Astrocyte (in vitro differentiated cells and primary cell): ENCODE results near the gene LRP1B.

Experiments used
- EZH2 ChIP-seq: IDR thresholded peaks from 2 replicates; pipeline ENCODE4 v1.6.1; 2012; ENCODE audit warnings: mild to moderate bottlenecking, low read length, inconsistent platforms; ENCODE audit not compliant: insufficient read depth
- TF ChIP-seq, protein P1 (sequence below): IDR thresholded peaks from 2 replicates; pipeline ENCODE4 v1.5.1; 2011; ENCODE audit warnings: low read depth, mild to moderate bottlenecking, inconsistent platforms, low read length, moderate library complexity; ENCODE audit not compliant: insufficient read depth

DNA sequence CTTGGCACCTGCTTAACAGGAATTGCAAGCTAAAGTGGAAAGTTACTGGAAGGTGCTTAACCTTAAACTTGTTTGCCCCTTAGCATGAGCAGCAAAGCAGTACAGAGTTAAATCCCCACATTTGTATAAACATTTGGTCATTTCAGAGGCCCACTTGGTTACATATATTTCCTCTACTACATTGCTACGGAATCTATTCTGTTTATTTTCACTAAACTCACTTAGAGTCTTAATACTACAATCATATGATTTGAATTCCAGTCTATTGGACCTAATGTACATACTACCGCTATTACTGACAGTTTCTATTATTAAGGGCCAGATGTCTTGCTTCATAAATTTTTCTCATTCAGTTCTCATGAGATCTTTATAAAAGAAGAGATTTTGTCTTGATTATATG lies 1294.0 kb downstream of the LRP1B start:
- TF ChIP-seq, protein P1, sequence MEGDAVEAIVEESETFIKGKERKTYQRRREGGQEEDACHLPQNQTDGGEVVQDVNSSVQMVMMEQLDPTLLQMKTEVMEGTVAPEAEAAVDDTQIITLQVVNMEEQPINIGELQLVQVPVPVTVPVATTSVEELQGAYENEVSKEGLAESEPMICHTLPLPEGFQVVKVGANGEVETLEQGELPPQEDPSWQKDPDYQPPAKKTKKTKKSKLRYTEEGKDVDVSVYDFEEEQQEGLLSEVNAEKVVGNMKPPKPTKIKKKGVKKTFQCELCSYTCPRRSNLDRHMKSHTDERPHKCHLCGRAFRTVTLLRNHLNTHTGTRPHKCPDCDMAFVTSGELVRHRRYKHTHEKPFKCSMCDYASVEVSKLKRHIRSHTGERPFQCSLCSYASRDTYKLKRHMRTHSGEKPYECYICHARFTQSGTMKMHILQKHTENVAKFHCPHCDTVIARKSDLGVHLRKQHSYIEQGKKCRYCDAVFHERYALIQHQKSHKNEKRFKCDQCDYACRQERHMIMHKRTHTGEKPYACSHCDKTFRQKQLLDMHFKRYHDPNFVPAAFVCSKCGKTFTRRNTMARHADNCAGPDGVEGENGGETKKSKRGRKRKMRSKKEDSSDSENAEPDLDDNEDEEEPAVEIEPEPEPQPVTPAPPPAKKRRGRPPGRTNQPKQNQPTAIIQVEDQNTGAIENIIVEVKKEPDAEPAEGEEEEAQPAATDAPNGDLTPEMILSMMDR = no peak
- TF ChIP-seq EZH2 = no peak
